NOMO-1 treated with DMSO at 0.1 percent for 48 hours (cell line): Measurements from ENCODE around the gene POLD3.

ENCODE experiments used
- DNase-seq: peaks from one replicate; lab custom pipeline; 2025; ENCODE audit not compliant: unreplicated experiment; lab: John Stamatoyannopoulos, UW

The POLD3 gene

GRCh38 chr11:74592441-74593362, at the start of gene POLD3:
POLD3 (plus strand) TSS chr11:74592582; CDS start chr11:74592659, 77 bp downstream.
- DNase-seq, result peak; percentile 85

GRCh38 chr11:74543991-74544390, 48.4 kb upstream of the POLD3 start:
- no peak for DNase-seq

GRCh38 chr11:74546752-74547151, 45.6 kb upstream of the POLD3 start:
- no peak for DNase-seq

GRCh38 chr11:74550991-74551753, 41.2 kb upstream of the POLD3 start:
- DNase-seq, result no peak

GRCh38 chr11:74551754-74552145, 40.6 kb upstream of the POLD3 start:
- DNase-seq, result no peak

- DNase-seq, result no peak
Measured at GRCh38 chr11:74557526-74557925, 34.9 kb upstream of the POLD3 start.

GRCh38 chr11:74559110-74559933, 33.1 kb upstream of the POLD3 start:
- DNase-seq, result no peak

- DNase-seq, result no peak
Measured at GRCh38 chr11:74559934-74560309, 32.5 kb upstream of the POLD3 start.

- DNase-seq, result no peak
Measured at GRCh38 chr11:74566146-74566960, 26.0 kb upstream of the POLD3 start.

- DNase-seq, result no peak
Measured at GRCh38 chr11:74568028-74568427, 24.4 kb upstream of the POLD3 start.

GRCh38 chr11:74570266-74571061, 21.9 kb upstream of the POLD3 start:
- peak; percentile 57 for DNase-seq

- DNase-seq, result no peak
Measured at GRCh38 chr11:74571062-74571399, 21.4 kb upstream of the POLD3 start.

- no peak for DNase-seq
Measured at GRCh38 chr11:74572349-74572748, 20.0 kb upstream of the POLD3 start.

- DNase-seq, result no peak
Measured at GRCh38 chr11:74574563-74574962, 17.8 kb upstream of the POLD3 start.

GRCh38 chr11:74575999-74576398, 16.4 kb upstream of the POLD3 start:
- DNase-seq, result no peak

- DNase-seq, result no peak
Measured at GRCh38 chr11:74577181-74577580, 15.2 kb upstream of the POLD3 start.

GRCh38 chr11:74577624-74578396, 14.6 kb upstream of the POLD3 start:
- DNase-seq, result no peak

GRCh38 chr11:74579577-74580270, 12.7 kb upstream of the POLD3 start:
- DNase-seq, result no peak
